ENCODE results near the gene ATP9A.
"Not testable (repeated sequence)": the region's sequence is repeated elsewhere in the genome, so short reads cannot be mapped to it uniquely, and the experiment has no call there.

ATP9A gene

DNA sequence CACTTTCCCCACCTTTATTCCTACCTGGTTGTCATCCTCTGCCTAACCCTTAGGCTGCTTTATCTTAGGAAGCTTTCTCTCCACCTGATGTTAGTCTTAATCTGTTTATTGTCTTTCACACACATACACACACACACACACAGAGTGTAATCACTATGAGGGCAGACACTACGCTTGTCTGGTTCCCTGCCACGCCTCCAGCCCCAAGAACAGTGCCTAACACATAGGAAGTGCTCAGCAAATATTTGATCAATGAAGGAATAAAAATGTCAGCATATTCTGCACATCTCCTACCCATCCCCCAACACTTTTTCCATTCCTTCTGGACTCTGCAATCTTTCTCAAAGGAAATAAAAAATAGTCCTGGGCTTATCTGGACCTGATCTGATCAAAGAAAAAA is 174.6 kb downstream of the ATP9A start:
- no peak for DNase-seq

- no peak for DNase-seq
These were observed 175.6 kb downstream of the ATP9A start for GRCh38 chr20:51592564-51592963.

- DNase-seq = no peak
These were observed 176.3 kb downstream of the ATP9A start for GRCh38 chr20:51591871-51592270.

GRCh38 chr20:51588762-51589161 is 179.4 kb downstream of the ATP9A start:
- DNase-seq = no peak

- DNase-seq = no peak
These were observed 181.0 kb downstream of the ATP9A start for GRCh38 chr20:51587145-51587544.

DNA sequence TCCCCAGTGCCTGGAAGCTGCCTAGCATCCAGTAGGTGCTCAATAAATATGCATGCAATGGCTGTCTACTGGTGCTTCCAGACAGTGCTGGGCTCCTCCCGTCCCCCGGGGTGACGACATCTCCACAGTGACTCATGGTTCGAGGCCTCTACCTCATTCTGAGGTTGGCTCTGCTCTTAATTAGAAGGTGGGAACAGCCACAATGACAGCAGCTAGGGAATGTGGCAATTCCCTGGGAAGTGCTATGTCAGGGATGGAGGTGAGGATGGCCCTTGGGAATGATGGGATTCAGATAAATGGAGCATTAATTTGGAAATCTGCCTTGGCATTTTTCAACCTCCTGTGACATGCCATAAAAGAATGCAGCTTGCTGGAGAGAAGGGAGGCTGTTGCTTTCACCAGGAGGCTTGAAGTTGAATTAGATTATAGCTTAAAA is 182.2 kb downstream of the ATP9A start:
- no peak for DNase-seq

GRCh38 chr20:51585148-51585547 is 183.0 kb downstream of the ATP9A start:
- no peak for DNase-seq

- DNase-seq = no peak
These were observed 183.5 kb downstream of the ATP9A start for GRCh38 chr20:51584737-51585136.

DNA sequence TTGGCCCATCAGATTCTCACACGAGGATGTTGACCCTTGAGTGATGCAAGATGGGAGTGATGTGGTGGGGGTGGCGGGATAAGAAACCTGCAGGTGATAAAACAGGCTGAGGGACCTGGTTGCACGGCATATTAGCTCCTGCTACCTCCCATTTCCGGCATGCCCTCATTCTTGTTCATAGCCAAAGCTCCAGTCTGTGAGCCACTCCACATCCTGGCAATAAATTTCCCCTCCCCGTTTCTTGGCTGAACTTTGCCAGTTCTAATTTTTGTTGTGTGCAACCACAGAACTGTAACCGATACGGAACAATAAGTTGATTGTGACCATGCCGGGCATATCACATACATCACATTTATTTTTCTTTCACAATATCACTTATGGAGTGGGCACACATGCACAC is 184.1 kb downstream of the ATP9A start:
- DNase-seq = no peak

GRCh38 chr20:51583499-51583898 is 184.7 kb downstream of the ATP9A start:
- no peak for DNase-seq

- DNase-seq = no peak
These were observed 185.1 kb downstream of the ATP9A start for GRCh38 chr20:51583073-51583472.

DNA sequence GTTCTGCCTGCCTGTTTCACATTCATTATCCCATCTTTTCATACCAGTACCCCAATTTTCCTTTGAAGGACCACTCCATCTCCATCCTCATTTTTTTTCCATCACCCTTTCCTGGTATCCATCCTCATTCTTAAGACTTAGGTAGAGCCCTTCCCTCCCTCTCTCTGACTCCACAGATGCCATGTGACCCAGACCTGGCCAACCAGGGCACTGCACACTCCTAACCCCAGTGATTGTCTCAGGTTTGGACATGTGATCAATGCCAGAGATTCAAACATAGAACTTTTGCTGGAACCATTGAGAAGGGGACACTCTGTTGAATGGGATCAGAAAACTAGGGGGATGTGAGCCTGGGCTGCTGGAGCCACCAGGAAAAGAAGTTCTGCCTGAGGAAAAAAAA is 186.6 kb downstream of the ATP9A start:
- DNase-seq = no peak

- DNase-seq = no peak
These were observed 189.1 kb downstream of the ATP9A start for GRCh38 chr20:51579137-51579536.

GRCh38 chr20:51578145-51578459 is 190.1 kb downstream of the ATP9A start:
- no peak for DNase-seq

DNA sequence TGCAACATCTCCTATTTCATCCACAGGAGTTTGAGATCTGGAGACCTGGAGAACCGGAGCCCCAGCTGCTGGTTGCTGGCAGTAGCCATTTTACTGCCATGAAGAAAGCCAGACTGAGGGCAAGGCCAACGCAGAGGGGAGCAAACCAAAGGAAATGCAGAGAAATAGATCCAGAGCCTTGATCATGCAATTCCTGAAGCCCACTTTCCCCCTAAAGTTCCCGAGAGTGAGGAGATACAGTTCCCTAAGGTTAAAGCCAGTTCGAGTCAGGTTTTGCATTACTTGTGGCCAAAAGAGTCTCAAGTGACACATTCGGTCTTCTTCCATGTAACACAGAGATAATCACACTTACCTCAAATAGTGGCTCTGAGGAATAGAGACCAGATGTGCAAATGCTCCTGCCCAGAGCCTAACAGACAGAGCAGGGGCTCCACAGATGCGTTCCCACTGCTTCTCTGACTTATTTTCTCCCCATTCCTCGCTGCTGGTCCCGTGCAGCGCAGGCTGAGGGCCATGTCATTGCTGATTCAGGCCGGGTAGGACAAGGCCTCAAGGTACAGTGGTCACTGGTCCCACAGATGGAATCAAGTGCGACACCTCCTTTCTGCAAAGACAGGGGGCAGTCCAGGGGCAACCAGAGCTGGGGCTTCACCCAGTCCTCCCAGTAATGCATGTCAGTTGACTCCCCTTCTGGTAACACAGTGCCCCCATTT is 190.6 kb downstream of the ATP9A start:
- DNase-seq = no peak

GRCh38 chr20:51575486-51575885 is 192.7 kb downstream of the ATP9A start:
- no peak for DNase-seq

DNA sequence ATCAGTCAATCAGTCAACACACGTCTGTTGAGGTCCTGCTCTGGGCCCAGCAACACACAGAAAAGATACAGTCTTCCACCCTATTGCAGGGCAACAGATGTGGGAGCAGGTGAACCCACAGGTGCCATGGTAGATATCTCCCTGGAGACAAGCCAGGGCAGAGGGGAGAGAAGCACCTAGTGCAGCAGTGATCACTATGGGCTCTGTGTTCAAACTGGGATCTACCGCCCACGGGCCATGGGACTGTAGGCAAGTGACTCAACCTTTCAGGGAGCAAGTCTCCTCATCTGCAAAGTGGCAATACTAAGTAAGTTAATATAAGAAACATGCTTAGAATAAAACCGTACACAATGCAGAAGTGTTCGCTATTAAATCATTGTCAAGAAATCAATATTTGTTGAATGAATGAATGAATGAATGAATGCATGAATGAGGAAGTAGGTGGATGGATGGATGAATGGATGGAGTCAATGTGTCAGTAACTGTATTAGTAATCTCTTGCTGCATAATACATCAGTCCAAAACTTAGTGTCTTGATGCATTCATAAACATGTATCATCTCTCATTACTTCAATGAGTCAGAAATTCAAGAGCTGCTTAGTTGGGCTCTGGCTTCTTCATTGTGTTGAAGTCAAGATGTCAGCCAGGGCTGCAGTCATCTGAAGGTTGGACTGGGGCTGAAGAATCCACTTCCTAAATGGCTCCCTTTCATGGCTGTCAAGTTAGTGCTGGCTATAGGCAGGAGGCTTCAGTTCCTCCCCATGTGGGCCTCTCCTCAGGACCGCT is 193.7 kb downstream of the ATP9A start:
- DNase-seq = no peak

DNA sequence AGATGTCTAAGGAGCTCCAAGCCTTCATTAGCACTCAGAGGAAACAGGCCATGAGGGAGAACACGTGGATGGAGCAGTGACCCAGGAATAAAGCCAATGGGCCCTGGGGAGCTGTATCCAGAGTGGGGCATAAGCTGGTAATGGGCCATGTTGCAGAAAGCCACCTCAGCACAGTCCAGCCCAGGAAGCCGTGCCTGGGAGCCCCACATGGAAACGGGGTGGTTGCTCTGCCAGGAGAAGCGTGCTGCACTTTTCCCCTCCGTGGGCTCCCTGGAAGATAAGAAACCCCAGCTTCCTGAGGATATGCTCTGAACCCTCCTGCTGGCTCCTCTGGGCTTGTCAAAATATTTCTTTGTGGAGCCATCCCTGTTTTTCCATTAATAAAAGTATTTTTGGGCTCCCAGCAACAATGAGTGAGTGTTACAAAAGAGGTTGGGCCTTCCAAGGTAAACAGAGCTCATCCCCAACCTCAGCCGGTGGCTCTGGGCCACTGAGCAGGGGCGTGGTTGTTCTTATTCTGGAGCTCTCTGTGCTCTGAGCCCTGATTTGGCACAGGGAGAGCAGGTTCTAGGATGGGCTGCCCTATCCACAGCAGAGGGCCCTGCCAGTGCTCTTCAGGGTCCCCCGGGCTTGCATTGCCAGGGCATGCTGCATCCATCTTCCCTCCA is 194.5 kb downstream of the ATP9A start:
- no peak for DNase-seq

- no peak for DNase-seq
These were observed 196.8 kb downstream of the ATP9A start for GRCh38 chr20:51571460-51571794.

DNA sequence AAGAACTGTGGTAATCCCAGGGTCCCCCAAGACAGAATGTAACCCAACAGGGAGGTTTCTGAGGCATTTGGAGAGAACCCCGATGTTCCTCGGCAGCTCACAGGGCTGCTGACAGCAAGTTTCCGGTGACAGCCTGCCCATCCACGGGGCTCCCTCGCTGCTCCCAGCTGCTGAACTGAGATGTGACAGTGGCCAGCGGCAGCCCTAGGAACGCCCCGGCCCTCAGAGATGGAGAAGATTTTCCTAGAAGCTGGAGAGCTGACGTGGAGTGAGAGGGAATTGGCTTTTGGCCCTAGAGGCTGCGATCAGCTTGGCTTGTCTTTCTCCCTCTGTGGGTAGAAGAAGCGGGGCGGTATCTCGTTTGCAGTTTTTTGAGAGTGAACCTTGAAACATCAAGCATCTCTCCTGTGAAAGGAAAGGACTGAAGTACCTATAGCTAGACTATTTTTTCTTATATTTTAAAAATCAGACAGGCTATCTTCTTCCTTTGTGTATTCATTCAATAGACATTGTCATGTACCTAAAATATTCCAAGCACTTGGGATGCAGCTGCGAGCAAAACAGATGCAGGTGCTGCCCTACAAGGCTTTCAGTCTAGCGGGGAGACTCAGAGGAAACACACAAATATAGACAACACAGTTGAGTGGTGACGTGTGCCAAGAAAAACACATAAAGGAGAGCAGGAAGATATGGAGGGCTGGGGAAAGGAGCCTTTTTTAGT is 197.3 kb downstream of the ATP9A start:
- DNase-seq = no peak

DNA sequence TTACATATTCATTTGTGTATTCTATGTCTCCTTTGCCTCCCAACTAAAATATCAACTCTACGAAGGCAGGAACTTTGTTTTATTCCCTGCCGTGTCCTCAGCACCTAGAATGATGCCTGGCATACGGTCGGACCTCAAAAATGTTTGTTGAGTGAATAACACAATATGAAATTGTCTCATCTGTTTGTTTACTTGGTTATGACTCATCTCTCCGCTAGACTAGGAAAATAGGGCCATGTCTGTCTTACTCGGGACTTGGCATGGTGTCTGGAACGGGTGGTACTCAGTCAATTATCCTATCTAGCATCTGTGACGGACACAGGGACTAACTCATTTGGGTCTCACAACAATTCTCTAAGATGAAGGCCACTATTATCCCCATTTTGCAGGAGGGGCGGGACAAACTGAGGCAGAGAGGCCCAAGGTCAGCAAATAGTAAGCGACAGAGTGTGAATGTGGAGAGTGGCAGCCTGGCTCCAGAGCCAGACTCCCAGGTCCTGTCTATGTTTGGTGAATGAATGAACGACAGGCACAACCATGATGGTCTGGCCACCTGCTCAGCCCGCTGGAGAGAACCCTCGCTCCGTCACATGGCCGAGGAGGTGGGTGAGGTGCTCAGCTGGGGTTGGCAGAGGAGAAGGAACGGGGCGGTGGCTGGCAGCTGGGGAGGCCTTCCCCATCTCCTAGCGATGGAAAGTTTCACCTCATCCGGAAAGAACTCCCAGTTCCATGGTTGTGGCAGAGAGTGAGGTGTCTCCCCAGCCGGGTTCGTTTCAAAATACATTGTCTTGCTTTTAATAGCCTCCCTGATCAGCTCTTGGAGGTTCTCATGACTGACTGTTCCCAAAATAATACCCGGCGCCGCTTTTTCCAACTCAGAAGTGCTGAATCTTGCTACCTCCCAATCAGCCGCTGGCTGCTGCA is 198.1 kb downstream of the ATP9A start:
- no peak for DNase-seq

GRCh38 chr20:51568533-51568932 is 199.7 kb downstream of the ATP9A start:
- not testable (repeated sequence) for DNase-seq

Data from DMS79 (cell line).